ENCODE measurements around the gene SLC8A1.

Gene SLC8A1

DNA sequence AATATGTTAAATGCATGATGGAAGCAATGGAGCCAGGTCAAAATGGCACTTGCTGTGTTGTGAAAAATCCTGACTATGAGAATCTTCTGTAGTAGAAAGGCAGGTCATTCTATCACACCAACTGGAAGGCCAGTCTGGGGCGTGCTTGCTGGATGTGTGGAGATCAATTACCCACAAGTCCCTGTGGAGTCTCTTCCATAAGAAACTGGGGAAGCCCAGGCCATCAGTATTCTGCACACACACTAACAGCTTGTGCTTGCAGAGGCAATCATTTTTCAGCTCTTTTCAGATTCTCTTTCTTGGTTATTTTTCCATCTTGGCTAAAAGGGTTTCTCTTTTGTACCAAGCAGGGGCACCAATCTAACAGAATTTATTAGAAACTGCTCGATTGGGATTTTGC lies 190.8 kb downstream of the SLC8A1 start:
- no peak for DNase-seq

DNA sequence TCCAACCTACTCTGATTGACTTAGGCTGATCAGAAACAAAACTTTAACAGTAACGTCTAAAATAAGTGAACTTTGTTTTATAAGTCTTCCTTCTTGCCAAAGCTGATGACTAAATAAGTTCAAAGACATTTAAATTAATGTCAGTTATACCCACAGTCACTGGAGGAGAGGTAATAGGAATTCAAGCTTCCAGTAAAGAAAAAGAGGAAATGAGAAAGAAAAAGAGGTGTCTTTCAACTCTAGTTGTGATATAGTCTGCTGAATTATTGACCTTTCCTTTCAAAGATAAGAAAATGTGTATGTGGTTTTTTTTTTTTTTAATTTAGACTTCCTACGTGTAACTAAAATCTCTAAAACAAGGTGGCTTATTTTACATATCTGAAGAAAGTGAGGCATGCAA lies 191.5 kb downstream of the SLC8A1 start:
- DNase-seq: no peak

DNA sequence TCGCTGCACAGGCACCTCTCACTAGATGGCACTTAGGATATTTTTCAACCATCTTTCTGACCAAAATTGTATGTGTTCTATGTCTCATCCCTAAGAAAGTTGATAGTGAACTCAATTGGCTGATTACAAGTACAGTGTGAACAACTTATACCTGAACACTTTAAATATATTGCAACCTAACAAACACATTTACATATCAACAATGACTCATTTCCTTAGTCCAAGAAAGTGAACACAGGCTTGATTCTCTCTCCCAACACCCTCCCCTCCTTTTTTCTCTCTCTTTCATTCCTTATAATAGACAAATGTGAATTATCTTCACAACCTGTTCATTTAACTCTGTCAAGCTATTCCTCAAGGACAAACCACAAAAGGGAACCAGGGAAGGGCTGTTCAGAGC lies 192.0 kb downstream of the SLC8A1 start:
- no peak for DNase-seq

DNA sequence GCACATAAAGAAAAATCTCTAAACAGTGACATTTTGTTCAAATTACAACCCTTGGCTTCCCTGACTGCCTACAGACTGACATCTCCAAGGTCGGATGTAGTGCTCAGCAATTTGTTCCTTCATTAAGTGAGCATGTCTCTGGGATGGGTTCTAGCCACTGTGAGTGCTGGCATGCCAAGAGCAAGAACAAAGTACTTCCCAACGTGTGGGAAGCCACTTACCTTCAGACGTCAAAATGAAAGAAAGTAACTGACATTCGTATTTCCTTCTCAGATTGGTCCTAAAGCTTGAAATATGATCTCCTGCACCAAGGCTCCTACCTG lies 193.8 kb downstream of the SLC8A1 start:
- DNase-seq: no peak

DNA sequence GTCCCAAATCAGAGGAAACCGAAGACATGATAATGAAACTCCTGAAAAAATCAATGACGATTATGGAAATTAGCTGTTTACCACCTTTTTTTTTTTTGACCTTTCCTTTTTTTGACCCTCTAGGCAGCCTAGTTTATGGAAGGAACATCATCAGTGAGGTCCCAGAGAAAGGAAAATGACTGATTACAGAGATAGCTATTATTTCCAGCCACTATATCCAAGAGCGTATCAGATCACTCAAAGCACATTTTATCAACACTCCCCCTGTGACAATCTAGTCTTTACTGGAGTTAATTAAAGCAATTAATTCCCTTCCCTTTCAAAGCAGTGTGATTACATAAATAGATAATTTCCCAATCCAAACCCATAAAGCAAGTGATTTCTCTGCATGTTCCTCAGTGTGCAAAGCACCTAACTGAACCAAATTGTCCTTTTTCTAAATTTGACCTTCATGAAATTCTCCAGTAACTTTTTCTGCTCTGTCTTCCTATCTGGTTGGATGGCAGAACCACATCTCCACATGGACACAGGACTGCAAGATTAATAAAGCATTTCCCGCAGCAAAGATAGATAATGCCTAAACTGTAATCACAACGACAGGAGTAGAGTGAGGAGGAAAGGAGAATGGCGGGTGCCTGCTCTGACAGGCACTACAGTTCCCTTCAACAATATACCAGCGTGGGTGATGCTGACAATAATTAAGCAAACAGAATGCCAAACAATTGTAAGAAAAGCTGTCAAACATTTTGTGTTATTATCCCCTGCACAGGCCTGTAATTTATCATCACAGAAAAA lies 194.4 kb downstream of the SLC8A1 start:
- DNase-seq: peak in 2 of 3 experiments; percentile 50 to 84

DNA sequence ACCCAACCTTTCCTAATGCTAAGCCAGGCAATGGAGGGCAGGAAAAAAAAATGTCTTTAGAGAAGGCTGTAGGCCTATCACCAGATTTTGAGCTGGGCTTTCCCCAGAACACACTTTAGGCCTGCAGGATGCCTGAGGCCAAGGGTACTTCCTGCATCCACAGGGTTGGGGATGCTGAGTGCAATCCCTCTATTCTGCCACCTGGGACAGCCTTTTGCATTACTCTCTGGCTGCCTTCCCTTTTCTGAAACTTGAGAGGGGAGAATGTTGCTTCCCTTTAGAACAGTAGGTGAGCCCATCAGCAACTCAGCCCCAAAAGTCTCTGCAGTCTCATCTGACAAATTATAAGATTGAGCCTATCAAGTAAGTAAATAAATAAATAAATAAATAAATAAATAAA lies 195.2 kb downstream of the SLC8A1 start:
- DNase-seq: peak in 2 of 3 experiments; percentile 25 to 56

DNA sequence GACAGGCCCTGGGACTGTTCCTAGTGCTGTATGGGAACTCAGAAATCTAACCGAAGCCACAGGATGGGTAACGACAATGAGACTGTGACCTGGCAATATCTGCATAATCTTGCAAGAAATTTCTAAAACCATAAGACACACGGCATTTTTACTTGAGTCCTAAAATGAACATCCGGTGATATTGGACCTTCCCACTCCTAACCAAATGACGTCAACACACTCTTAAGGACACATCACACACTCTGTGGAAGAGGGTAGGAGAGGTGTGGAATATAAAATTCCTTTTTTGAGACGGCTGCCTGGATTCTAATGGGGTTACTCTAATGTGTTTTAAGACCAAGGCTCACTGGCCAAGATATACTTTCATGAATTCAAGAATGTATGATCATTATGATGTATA lies 195.9 kb downstream of the SLC8A1 start:
- no peak for DNase-seq

DNA sequence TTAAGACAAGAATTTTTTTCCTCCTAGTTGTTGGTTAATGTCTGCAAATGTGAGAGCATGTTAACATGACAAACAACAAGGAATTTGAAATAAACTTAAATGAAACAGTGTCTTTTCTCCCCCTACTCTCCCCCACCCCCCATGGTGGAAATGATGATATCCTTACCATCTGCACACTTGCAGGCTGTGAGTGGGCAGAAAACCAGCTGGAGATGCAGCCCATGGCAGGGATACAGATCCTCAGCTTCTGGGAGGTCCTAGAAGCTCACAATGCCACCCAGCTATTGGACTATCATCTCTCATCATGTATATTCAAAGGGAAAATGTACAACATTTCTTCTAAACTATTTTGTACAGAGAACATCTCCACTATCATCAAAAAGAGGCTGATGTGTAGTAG lies 196.8 kb downstream of the SLC8A1 start:
- no peak for DNase-seq

DNA sequence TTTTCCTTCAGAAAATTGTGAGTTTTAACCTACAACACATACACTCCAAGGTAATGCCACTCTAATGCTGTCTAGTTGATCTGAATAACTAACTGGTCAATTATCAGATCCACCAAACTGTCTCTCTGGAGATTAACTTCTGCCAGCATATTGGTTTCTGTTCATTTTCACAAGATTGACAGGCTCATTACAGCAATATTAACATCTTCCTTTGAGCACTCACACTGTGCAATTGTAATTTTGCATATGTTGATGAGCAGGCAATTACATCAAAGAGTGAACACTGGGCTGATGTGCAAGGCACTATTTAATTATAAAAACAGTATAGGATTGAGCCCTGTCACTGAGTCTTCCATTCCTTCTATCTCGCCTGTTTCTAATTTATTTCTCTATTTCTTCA lies 197.3 kb downstream of the SLC8A1 start:
- no peak for DNase-seq

DNA sequence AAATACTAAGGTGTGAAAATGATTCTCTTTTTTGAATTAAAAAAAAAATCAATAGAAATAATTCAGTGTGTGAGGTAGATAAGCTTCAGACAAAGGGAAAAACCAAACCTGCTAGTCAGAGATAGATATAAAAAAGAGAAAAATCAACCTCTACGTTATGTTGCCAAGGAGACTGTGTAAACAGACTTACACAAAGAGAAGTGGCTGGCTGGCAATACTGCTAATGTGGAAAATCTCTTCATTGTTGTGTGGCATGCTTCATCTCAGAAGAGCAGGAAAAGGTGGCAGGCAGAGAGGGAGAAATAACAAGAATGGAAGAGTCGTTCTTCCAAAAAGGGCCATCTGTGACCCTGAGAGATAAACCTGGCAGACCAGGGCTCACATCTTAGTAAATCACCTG lies 200.8 kb downstream of the SLC8A1 start:
- peak; percentile 75 to 95 (median 90) for DNase-seq

DNA sequence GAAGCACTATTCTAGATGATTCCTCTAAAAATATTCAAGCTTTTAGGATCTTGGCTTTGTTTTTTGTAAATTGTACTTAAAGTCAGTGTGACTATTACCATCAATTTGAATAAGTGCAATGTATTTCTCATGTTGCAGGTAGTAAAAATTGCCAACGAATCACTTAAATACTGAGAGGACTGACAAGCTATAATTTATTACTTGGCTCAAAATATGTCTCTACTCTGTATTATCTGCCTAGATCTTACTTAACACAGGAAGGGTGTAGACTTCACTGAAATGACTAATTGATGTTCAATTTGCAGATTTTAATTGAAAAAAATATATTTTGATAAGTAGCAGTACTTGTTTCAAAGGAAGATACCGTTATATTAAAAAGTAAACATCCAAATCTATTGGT lies 202.3 kb downstream of the SLC8A1 start:
- peak in 1 of 3 experiments; percentile 38 for DNase-seq

DNA sequence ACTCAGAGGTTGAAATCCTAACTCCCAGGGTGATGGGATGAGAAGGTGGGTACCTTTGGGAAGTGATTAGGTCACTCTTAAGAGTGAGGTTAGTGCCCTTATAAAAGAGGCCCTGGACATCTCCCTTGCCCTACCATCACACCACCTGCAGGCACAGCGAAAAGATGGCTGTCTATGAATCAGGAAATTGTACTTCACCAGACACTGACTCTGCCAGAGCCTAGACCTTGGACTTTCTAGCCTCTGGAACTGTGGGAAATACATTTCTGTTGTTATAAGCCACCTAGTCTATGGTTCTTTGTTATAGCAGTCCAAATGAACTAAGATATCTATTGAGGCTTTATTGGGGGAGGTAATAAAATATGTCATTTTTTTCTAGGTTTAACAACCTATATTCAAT lies 203.6 kb downstream of the SLC8A1 start:
- DNase-seq: no peak

DNA sequence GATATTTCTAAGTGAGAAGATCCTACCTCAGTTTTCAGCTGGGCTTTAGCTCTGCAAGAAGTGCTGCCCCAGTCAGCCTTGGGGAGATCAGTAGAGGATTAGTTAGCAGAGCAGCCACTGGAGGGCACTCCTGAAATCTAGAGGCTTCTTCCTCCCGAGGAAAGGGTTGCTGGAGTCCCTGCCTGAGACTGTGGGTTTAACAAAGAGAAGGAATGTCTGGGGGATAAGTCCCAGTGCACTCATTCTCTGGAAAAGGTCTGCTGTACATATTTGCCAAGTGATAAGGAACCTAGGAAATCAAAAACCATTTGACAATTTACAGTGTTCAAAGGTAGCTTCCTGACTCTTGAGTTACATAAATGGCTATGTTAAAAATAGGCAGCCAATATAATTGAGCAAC lies 207.2 kb downstream of the SLC8A1 start:
- DNase-seq: peak; percentile 29 to 72 (median 60)

DNA sequence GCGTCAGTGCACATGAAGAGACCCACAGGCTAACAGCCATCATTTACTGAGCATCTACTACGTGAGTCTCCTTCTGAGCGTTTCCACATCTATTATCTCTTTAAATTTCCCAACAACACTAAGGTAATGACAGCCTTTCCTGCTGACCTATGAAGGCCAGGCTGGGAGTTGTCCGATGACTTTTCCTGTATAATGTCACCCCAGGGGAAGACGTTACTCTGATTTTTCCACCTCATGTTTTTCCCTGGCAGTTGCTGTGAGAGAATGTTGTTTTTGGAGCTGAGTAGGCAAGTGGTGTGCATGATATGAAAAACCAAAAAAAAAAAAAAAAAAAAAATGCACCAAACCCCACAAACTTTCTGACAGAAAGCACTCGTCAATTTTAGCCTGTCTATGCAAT lies 207.6 kb downstream of the SLC8A1 start:
- no peak for DNase-seq

DNA sequence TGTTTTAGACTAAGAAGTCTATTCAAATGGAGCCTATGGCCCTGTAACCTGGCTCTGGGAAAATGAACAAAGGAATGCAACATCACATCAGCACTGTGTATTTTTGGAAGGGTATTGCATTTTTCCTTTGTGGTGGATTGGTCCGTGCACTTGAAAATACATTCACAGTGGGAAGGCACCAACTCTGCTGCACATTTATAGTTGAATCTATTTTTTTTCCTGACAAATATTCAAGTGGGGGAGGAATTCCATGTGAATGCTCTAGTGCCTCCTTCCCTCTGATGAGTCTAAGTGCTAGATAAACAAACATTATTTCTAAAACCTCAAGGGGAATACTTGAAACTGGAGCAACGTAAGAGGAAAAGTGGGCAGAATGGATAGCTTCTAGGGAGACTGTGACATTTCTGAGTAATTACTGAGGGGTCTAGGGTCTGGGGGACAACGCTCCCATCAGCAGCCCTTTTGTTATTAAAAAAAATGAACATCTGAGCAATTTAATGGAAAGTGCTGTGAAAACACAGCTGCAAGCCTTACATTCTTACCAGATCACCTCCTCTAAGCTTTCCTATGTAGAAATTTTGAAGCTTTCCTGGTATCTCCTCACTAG lies 208.2 kb downstream of the SLC8A1 start:
- DNase-seq: peak; percentile 57 to 93 (median 91)

DNA sequence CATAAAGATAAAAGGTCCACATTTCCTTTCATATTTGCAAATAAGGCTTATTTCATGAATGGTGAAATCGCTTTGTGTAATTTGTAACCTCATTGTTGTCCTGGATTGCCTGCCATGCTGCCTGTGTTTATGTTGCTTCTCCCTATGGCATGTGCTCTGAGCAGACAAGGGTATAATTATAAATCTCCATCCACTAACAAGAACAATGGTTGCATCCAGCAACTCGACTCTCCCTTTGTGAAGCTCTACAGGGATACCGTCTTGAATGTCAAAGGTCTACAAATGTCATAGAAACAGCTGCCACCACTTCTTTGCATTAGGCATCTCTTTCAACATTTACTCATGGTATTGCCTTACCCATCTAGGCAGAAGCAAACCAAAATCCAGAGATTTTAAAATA lies 209.6 kb downstream of the SLC8A1 start:
- DNase-seq: peak; percentile 71 to 99 (median 83)

DNA sequence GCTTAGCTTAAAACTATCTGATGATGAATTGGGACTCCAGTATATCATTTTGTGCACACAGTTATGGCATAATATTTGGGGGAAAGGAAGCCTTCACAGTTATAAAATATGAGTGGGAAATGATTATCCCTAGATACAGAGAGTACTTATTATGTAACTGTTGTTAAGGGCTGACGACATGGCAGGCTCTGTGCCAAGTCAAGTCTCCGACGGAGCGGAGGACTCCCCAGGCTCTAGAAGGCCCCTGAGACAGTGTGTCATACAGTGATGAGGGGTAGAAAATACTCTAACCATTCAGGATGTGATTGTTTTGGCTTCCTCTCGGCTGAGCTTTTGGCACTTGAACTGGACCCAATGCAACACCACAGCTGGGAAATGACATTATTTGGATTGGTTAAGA lies 211.8 kb downstream of the SLC8A1 start:
- peak; percentile 10 to 59 (median 34) for DNase-seq

DNA sequence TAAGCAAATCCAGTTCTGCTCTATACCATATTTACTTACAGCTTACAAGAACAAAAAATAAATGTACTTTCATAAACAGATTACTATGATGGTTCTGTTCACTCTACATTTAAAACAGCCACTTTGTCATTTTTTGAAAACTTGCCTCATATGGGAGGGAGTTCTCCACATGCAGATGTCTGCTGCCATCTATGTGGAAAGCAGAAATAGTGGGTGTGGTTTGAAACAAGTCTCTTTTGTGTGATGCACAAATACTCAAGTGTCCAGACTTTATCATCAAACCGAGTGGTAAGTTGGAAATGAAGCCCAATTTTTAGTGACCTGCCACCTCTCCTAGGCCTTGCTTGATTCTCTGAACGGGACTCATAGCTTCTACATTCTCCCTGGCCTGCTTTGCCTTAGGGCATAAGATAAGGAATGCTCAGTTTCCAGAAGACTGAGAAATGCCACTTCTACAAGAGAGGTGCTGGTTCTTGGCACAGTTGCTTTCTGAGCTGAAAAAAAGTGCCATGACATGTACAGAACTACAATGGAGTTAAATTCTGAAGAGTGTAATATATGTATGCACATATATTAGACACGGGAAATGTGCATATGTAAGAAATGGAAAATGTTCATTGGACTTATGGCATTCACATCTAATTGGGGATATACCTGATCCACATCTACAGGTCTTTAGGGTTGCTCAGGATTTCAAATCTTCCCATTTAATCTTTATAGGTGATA lies 221.0 kb downstream of the SLC8A1 start:
- no peak for DNase-seq

DNA sequence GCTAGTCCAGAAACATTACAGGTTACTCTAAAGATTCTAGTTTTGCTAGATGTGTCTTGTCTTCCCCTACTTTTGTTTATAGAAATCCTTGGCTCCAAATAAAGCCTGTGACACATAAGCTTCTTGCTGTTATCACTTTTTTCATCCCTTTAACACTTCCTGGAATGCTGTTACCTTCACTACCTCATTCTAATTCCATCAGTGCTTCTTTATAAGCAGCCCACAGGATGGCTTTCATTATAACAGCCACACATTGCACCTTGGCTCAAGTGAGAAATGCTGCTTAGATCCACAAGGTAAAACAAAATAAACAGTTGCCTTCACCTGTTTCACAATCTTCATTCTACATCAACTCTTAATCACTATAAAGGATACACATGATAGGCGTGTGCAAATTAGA lies 221.7 kb downstream of the SLC8A1 start:
- DNase-seq: no peak

DNA sequence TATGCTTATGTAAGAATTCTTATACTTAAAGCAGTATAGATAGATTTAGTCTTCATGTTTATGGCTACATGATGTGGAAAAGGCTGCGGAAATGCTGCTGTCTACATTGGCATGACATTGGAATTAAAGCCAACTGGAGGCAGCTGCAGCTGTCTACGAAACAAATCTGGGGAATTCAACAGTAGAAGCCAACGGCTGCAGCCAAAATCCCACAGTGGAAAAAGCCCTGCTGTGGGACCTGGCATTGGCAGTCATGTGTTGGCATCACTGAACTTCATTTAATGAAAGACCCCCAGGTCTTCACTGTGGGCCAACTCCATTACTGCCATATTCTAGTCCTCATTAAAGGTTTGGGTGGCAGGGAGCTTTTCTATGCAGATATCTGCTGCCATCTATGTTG lies 223.6 kb downstream of the SLC8A1 start:
- no peak for DNase-seq

DNA sequence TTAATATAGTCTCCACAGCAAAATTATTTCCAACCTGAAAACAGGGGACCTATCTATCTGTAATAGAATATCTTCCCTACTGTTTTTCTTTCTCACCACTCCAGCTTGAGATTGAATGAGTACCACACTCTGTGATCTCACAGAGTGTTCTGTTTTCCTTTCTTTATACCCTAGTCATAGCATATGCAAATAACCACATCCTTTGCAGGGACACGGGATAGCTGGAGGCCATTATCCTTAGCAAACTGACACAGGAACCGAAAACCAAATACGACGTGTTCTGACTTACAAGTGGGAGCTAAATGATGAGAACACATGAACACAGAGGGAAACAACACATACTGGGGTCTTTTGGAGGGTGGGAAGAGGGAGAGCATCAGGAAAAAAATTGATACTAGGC lies 224.7 kb downstream of the SLC8A1 start:
- peak in 1 of 3 experiments; percentile 52 for DNase-seq

DNA sequence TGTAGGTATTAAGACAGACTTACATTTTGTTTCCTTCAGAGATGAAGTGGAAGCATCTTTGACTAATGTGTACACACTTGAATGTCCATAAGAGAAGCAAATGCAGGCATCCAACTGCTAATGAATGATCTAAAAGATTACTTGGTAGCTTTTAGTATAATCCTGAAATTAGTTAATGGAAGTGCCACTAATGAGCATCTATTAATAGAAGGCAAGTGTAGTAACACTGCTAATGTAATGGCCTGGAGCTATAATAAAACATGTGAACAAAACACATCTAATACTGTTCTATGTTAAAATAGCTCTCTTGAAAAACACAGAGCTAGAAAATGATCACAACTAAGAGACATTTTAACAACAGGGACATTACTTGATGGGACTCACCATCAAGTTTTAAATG lies 225.3 kb downstream of the SLC8A1 start:
- peak in 1 of 3 experiments; percentile 77 for DNase-seq

DNA sequence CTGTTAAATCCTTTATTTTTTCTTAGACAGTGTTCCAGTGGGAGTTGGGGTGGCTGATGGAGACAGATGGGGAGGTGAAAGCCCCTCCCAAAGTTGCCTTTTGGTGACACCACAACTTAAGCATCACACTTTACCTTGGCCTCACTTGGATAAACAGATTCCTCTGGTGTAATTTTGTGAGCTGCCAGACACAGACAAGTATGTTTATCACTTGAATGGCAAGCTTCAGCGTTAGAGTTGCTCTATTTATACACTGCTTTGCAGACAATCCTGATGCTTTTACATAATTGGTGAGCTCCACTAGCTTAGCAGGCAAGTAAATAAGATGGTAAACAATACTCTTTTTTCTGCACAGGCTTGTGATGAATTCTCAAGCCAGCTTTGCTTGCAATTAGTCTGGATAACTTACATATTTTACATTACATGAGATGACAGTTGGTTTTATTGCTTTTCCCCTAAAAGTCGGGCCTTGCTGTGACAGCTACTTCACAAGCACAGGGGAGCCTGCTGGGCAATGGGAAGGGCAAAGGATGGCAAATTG lies 226.2 kb downstream of the SLC8A1 start:
- peak in 1 of 3 experiments; percentile 80 for DNase-seq

DNA sequence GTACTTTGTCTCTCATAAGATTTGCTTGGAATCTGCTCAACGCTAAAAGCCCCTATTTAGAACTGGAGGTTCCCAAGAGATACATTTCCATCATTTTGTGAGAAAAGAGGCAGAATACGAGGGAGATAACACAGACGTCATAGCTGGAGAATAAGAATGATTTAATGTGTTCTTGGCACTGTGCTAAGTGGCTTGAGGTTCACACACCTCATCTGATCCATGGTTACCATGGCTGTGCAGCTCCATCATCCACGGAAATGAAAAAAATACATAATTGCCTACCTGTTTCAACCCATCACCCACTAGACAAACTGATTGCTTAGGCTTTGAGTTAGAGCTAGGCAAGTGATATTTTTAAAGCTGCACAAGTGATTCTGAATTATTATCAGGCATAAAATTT lies 227.6 kb downstream of the SLC8A1 start:
- peak in 2 of 3 experiments; percentile 31 to 44 for DNase-seq

Data from NCI-H1417 (cell line).